Activated T-cell treated with anti-CD3 and anti-CD28 coated beads for 24 hours (primary cell): ENCODE data around the gene TP63.
"Not testable (repeated sequence)": the region's sequence is repeated elsewhere in the genome, so short reads cannot be mapped to it uniquely, and the experiment has no call there.

Experiments
- DNase-seq: peaks from one replicate; pipeline ENCODE4 v3.0.0-alpha.2; 2020; ENCODE audit warnings: low read depth

TP63 gene

DNA sequence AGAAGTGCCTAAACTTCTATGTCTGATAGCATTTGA, at the start of gene TP63:
Gene TP63, plus strand, starts transcription at position 17 of the 36 bp plus-strand sequence. CDS start 127 bp downstream, outside the sequence.
- no peak for DNase-seq

DNA sequence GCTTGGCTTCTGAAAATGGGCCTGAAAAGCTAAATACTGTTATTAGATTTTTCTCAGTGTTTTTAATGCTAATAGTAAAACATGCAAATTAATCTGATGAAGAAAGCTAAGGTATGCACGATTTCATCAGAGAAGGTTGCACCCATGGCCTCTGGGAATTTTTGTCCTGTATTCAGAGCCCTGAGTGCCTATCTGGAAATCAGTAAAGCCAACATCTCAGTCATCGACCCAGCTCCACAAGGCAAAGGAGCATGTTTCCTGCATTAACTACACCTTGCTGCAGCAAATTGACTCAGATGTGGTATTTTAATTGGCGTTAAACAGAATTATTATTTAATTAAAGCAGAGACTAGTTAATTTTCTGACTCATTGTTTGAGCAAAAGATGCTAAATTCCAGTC, 49.0 kb upstream of the TP63 start:
- DNase-seq: no peak

DNA sequence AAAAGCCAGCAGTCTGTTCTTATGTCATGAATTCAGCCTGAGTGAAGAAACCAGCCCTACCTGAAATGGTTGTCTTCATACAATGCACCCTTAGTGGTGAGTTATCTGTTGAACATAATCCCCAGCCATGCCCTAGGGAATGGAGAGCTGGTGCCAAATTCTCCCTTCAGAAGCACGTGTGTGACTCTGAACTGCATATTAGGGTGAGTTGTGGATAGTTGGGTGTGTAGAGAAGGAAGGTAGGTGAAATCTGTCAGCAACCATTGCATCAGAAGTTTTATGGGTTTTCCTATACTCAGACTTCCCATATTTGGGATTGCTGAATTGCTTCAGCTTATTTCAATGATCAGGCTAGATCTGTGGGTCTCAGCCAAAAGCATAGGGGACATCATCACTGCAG, 46.5 kb upstream of the TP63 start:
- no peak for DNase-seq

DNA sequence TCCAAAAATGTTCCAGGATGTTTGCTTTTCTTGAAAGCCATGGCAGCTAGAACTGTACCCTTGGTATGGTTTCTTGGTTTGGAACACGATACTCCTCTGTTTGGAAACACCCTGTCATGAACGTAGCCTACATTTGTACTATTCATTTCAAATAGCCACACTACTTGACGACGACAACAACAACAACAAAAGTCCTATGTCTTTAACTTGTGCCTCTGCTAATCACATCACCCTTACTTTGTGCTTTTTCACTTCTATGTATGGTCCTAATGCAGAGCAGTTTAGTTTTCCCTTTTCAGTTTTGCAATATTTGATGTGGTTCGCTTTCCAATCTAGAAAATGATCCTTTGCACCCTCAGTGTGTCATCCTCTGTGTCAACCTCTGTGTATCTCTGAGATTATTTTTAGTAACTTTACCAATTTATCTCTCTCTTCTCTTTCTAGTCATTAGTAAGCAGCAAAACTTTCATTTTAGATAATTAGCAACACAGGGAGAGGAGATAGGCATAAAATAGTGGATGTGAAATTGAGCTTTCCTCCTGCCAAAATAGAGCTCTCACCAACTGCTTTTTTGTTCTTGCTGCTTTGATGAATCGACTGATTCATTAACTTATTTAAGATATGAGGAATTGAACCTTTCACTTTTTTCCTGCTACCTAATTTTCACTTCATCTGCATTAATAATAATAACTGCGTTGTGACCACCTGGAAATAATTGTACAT, 44.1 kb upstream of the TP63 start:
- DNase-seq: no peak

DNA sequence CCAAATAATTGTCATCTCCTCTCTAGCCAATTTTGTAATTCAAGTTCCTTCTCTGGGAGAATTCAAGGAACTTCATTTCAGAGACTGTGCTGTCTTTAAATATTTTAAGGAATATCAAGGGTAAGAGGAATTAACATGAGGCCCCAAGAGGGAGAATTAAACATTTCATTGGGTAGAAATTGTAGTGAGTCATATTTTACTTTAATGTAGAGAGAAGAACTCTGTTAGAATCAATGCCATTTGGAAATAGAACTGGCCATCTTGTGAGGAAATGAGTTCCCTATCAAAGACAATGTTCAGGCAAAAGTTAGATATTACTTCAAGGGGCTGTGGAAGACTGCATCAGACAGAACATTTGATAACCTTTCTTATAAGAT, 43.5 kb upstream of the TP63 start:
- no peak for DNase-seq

DNA sequence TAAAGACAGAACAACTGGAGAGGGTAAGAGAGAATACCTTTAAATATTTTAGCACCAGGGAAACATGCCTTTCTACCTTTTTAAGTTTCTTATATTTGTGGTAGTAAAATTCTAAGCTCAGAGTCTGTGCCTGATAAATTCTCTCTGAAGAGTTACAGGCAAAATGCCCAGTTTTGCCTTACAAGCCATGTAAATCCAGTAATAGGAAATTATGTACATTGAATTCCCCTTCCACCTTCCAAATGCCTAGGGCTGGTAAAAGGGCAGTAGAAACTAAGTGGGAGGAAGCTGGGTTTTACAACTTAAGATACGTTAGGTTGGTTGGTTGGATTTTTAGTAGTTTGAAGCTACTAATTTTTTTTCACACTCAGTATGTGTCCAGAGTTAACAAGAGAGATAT, 43.1 kb upstream of the TP63 start:
- no peak for DNase-seq

DNA sequence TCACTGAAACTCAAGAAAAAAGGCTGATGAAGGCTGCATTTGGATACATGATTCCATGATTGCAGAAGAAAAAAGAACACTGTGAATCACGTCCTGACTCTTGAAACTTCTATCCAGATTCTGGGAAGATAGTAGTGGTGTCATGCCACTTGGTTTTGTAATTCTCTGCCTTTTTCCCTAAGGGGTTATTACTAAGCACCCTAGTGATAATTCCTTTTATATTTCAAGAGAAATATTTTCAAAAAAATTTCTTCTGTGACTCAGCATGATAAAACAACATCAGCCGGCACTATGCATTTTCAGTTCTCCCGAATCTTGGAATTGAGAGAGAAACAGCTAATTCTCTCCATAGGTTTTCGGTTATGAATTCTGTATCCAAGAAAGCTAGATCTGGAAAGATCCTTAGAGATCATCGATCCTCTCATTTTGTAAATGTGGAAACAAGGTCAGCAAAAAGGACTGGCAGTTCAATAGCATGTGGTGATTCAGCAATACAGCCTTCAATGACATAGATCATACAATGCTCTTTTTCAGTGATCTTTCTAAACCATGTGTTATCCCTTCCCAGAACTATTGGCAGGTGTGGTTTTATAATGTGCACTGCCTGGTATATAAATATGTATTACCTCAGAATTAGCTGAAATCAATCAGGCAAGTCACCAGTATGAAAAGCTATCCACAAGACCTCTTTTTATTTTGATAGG, 42.6 kb upstream of the TP63 start:
- DNase-seq: no peak

DNA sequence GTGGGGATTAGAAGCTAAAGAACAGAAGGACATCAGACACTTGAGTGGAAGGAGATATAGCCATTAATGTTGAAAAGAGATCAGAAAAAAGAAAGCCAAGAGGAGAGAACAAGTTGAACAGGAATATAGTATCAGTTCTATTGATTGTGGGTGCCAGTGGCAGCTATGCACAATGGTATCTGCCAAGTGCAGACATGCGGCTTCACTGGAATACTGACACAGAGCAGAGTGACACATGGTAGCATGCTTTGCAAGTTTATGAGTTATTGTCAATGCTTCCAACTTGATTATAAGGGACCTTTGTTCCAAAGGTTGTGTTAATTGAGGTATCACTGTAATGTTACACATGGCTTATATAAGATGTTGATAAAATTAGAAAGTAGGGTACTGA, 42.0 kb upstream of the TP63 start:
- no peak for DNase-seq

DNA sequence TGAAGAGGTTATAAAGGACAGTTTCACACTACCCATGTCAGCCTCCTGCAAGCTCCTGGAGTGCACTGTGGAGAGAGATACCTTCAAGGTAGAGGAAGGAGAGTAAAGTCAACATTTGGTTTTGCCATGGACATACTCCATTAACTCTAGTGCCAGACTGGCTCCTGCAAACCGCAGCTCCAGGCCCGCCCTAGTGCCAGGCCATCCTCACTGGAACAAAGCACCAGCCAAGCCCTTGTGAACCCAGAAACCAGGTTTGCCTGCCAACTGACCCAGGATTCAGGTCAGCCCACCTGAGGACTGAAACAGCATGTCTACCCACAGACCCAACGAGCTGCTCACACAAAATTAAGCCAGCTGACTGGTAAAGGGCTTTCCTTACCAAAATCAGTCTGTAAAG, 41.0 kb upstream of the TP63 start:
- DNase-seq: no peak

DNA sequence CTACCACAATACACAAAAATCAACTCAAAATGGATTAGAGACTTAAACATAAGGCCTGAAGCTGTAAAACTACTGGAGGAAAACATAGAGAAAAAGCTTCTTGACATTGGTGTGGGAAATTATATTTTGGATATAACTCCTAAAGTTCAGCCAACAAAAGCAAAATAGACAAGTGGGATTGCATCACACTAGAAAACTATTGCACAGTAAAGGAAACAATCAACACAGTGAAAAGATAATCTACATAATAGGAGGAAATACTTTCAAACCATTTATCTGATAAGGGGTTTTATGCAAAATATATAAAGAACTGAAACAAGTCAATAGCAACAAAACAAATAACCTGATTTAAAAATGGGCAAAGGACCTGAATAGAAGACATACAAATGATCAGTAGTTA, 37.6 kb upstream of the TP63 start:
- DNase-seq: no peak

DNA sequence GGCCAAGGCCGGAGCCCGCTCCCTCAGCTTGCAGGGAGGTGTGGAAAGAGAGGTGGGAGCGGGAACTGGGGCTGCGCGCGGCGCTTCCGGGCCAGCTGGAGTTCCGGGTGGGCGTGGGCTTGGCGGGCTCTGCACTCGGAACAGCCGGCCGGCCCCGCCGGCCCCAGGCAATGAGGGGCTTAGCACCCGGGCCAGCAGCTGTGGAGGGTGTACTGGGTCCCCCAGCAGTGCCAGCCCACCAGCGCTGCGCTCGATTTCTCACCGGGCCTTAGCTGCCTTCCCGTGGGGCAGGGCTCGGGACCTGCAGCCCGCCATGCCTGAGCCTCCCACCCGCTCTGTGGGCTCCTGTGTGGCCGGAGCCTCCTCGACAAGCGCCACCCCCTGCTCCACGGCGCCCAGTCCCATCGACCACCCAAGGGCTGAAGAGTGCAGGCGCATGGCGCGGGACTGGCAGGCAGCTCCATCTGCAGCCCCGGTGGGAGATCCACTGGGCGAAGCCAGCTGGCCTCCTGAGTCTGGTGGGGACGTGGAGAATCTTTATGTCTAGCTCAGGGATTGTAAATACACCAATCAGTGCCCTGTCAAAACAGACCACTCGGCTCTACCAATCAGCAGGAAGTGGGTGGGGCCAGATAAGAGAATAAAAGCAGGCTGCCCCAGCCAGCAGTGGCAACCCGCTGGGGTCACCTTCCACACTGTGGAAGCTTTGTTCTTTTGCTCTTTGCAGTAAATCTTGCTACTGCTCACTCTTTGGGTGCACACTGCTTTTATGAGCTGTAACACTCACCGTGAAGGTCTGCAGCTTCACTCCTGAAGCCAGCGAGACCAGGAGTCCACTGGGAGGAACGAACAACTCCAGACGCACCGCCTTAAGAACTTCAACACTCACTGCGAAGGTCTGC, 34.9 kb upstream of the TP63 start:
- DNase-seq: not testable (repeated sequence)

DNA sequence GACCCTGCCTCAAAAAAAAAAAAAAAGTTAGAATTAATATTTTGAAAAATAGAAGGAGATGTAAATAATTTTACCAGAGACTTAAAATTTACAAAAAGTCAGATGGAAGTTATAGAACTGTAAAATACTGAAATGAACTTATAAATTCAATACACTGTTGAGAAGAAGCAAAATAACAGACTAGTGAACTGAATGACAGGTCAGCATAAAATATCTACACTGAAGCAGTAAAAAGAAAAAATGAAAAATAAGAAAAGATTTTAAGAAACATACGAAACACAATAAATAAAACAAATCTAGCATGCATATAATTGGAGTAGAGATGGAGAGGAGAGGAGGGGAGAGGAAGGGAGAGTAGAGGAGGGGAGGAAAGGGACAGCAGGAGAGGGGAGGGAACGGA, 33.3 kb upstream of the TP63 start:
- no peak for DNase-seq

DNA sequence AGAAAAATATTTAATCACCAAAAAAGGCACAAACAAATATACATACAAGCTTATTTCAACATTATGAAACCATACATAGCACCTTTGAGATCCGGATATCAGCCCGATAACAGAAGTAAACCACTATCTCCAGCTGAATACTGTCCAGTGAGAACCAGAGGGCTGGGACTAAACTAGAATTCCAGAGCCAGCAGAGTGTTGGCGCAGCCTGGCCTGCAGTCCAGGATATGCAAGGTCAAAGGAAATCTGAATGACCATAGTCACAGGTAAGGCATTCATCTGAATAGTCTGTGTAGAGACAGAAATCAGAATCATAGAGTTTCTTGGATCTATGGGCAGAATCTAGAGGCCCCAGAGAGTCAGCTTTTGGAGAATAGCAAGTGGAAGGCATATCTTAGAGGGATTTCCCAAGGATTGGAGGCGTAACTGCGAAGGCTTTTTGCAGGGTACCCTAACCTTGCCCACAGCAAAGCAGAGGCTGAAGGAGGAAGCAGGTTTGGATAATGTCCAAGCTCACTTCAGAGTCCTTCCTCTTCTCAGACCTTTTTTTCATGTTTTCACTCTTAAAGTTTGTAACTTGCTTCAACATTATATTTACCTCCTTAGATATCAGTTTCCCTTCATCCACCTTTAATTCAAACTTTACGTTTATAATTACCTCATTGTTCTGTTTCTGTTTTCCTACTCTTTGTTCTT, 32.5 kb upstream of the TP63 start:
- no peak for DNase-seq

DNA sequence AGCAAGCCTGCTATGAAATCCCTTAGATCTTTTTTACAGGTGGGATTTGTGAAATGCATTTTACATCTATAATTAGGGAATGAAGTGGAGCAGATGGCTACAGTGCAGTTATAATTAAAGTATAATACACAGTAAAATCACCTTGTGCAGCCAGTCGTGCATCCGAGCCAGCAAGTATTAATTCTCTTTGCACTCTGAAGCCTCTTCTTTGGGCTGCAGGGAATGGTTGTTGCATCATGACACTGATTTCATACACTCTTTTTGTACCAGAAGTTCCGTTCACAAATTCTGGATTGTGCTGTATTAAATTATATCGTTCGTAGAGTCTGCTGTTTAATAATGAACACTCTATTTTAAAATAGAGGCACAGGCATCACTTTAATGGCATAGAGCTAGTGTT, 28.7 kb upstream of the TP63 start:
- no peak for DNase-seq

DNA sequence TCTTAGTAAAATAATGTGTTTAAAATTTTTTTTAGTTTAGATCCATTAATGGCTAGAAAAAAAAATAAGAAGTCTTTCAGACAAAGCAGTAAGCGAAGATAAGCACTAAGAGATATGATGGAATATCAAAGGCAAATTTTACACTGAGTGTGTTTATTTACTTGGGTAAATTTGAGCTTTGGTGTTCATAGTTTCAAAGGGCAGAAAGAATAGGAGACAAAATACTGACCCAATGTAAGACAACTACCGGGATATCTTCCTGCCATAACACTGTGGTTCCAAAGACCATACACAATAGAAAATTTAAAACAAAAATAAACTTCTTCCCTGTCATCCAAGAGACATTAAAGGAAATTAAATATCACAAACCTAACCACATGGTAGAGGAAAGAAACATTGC, 25.5 kb upstream of the TP63 start:
- no peak for DNase-seq

DNA sequence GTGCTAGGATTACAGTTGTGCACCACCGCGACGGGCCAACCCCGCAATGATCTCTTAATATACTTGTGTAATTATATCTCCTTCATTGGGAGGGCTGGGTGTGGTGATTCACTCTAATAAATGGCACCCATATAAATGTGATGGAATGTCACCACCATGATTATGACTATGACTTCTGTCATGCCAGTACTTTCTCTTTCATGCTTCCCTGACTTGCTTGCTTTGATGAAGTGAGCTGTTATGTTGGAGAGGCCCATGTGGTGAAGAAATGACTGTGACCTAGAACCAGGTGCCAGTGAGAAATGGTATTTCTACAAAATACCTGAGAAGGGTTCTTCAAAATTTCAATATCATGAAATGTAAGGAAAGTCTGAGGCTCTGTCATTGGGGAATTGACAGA, 24.4 kb upstream of the TP63 start:
- DNase-seq: no peak

DNA sequence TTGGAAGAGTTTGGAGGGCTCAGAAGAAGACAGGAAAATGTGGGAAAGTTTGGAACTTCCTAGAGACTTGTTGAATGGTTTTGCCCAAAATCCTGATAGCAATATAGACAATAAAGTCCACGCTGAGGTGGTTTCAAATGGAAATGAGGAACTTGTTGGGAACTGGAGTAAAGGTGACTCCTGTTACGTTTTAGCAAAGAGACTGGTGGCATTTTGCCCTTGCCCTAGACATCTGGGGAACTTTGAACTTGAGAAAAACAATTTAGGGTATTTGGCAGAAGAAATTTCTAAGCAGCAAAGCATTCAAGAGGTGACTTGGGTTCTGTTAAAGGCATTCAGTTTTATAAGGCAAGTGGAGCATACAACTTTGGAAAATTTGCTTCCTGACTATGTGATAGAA, 18.5 kb upstream of the TP63 start:
- not testable (repeated sequence) for DNase-seq

DNA sequence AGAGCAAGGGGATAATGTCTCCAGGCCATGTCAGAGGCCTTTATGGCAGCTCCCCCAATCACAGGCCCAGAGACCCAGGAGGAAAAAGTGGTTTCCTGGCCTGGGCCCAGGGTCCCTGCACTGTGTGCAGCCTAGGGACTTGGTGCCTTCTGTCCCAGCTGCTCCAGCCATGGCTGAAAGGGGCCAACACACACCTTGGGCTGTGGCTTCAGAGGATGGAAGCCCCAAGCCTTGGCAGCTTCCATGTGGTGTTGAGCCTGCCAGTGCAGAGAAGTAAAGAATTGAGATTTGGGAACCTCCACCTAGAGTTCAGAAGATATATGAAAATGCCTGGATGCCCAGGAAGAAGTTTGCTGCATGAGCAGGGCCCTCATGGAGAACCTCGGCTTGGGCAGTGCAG, 18.1 kb upstream of the TP63 start:
- no peak for DNase-seq

DNA sequence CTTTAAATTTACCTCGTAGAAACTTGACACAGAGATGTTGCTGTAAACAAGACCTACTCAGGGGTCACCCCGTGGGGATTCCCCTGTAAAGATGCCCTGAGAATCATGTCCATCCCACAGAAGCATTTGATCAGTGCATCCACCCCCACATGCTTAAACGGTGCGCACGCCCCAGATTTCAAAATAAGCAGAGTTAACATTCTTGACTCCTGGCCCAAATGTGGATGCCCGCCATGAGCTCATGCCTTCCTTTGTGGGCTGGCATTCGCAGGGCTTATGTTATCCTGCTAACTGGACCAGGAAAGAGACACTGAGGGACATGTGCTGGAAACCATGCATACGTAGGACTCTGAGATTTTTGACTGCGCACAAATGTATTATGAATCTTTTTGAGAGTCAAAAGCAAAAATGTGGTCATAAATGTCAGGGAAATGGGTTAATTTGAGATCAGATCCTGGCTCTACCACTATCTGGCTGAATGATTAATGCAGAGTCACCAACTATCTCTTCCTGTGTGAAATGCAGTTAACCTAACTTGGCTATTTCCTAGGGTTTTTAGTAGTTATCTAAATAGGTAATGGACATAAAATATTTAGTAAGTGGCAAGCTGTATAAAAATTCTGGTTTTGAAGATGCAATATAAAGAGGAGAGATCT, 9.1 kb upstream of the TP63 start:
- DNase-seq: no peak

DNA sequence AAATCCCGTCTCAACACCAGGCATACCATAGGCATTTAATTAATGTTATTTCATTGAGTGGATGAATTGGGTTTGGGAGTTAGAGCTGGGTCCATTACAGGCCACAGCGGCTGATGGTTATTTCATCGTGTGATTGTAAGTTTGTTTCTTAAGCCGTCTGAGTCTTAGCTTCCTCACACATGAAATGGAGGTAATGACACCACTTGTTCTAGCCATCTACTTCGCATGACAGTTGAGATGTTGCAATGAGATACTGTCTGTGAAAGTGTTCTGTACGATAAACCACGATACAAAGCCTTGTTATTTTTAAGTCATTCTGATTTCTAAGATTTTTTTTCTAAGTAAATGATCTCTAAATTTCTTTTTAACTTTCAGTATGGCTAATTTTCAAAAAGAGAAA, 8.6 kb upstream of the TP63 start:
- DNase-seq: no peak

DNA sequence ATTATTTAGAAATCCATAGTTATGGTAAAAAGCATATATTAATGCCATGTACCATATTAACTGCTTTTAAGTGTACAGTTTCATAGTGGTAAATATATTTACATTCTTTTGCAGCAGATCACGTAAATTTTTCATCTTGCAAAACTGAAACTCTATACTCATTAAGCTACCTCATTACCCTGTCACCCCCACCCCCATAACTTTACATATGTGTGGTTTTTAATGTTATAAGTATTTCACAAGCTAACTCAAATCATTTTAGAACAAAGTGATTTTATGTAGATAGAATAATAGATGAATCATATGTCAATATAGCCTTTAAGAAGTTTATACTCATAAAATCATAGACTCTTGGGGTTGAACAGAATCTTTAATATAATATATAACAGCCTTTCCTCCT, 7.1 kb upstream of the TP63 start:
- DNase-seq: no peak

DNA sequence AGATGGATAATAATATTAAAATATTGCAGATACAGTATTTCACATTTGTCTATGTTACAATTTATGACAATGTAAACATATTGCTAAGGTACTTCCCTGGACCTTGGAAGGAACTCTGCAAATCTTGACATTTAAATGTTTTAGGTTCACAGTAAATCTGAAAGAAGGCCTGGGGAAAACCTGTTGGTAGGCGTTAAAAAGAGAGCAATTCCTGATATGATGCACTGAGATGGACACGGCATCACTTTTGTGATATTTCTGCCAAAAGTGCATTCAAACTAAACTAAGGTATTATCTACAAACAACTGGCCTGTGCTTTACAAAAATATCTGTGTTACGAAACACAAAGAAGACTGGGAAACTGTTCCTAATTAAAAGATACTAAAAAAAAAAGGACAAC, 6.1 kb upstream of the TP63 start:
- no peak for DNase-seq

DNA sequence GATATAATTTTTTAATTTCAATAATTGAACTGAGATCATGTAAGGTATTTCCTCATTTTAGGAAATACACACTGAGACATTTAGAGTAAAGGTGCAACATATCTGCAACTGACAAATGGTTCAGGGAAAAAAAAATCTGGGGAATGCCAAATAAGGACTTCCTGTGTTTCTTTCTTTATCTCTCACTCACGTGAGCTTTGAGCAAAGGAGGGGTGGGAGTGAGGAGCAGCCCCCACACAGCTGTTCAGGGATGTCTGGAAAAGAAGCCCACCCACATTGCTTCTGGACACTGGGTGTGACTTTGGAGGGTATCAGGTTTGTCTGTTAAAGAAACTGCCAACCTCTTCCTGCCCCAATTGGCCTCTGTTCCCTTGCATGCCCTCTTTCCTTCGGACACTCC, 5.6 kb upstream of the TP63 start:
- no peak for DNase-seq
